AG09319 (cell line): ENCODE data around the gene MAML3.
A peak's percentile ranks its signal among the peaks of the same experiment; 100 is the strongest.

Experiments used
- DNase-seq: peaks from one replicate; pipeline ENCODE4 v3.0.0-alpha.2; 2010; ENCODE audit warnings: low read depth; ENCODE audit errors: extremely low read depth
- TF ChIP-seq, protein P1 (sequence below): IDR thresholded peaks from 2 replicates; pipeline ENCODE4 v1.5.1; 2011; ENCODE audit warnings: low read depth, mild to moderate bottlenecking, inconsistent platforms, low read length, moderate library complexity

MAML3 gene

GRCh38 chr4:140157341-140157740 is 3.4 kb upstream of the MAML3 start:
- no peak for DNase-seq
- TF ChIP-seq, protein P1, sequence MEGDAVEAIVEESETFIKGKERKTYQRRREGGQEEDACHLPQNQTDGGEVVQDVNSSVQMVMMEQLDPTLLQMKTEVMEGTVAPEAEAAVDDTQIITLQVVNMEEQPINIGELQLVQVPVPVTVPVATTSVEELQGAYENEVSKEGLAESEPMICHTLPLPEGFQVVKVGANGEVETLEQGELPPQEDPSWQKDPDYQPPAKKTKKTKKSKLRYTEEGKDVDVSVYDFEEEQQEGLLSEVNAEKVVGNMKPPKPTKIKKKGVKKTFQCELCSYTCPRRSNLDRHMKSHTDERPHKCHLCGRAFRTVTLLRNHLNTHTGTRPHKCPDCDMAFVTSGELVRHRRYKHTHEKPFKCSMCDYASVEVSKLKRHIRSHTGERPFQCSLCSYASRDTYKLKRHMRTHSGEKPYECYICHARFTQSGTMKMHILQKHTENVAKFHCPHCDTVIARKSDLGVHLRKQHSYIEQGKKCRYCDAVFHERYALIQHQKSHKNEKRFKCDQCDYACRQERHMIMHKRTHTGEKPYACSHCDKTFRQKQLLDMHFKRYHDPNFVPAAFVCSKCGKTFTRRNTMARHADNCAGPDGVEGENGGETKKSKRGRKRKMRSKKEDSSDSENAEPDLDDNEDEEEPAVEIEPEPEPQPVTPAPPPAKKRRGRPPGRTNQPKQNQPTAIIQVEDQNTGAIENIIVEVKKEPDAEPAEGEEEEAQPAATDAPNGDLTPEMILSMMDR = no peak

DNA sequence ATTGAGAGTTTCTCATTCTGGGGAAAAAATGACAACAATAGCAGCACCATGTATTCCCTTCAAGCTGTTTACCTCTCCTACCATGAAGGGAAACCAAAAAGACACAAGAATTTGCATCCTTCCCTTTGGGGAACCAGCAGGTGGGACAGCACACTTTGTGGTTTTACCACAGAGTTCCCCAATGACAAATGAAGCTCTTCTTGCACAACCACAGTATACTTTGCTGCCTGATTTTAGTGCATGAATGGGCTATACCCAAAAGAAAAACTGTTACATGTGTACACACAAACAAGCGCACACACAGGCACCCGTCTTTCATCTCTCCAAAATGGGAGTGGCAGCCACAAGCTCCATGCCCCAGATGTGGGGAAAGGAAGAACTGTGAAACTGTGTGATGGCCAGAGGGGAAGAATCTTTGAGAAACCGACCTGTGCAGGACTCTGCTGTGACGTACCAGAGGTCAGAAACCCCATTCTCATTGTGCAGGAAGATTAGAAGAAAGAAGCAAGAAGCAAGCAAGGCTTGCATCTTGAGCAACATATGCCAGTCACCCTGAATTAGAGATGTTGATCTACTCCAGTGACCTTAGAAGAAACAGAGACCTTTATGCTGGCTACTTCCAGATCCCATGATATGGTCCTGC is 2.7 kb upstream of the MAML3 start:
- TF ChIP-seq, protein P1 = no peak
- DNase-seq = no peak

DNA sequence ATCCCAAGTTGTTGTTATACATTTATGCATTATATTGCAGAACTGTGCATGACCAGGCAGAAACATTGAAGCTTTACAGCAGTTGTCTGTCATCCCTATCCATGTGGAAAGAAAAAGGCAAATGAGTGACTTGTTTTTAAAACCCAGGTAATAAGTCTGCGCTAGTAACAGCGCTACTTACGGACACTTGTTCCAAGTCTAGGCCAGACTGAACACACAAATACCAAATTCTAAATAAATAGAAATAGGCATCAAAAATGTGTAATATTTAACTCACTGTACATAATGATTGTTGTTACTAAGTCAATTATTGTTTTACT is 548 bp upstream of the MAML3 start:
- DNase-seq = no peak
- TF ChIP-seq, protein P1 = no peak

- no peak for DNase-seq
- TF ChIP-seq, protein P1 = no peak
Observed at GRCh38 chr4:140153419-140153717, 616 bp downstream of the MAML3 start.

- TF ChIP-seq, protein P1 = no peak
- no peak for DNase-seq
Observed at GRCh38 chr4:140152751-140153418, 1.1 kb downstream of the MAML3 start.

DNA sequence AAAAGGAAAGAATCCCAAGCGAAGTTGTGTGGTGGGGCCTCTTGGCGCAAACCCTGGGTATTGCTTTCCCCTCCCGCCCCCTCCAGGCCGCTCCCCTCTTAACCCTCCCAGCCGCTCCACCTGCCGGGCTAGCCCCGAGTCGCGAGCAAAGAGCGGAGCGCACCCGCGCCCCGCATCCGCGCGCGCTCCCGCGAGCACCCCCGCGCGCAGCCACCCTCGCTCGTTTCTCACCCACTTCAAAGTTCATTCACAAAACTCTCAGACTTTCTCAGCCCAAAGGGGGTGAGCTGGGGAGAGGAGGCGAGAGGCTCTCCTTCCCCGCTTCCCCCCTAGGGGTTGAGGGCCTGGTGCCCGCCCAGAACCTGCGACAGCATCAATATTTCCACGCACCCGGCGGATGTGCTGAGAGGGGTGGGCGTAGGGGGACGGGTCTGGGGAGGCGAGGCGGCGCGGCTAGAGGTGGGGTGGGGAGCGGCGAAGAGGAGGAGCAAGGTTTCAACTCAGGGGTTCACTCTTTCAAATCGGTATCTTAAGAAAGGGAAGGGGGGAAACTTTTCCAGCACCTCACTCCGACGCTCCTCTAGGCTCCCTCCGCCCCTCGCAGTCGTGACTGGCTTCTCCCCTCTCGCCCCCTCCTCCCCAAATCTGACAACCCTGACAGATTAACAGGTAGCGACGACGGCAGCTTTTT is 1.8 kb downstream of the MAML3 start:
- TF ChIP-seq, protein P1 = peak; percentile 7
- DNase-seq = no peak

GRCh38 chr4:140151699-140152012 is 2.3 kb downstream of the MAML3 start:
- TF ChIP-seq, protein P1 = no peak
- no peak for DNase-seq
